HG03521 (cell line): Measurements from ENCODE around the gene TSEN15.

Experiments
- ATAC-seq: cut with Tn5 transposase; IDR thresholded peaks from one replicate; pipeline ENCODE4 v1.9.1; 2021; ENCODE audit warnings: mild to moderate bottlenecking, moderate library complexity; ENCODE audit not compliant: unreplicated experiment

TSEN15 gene

DNA sequence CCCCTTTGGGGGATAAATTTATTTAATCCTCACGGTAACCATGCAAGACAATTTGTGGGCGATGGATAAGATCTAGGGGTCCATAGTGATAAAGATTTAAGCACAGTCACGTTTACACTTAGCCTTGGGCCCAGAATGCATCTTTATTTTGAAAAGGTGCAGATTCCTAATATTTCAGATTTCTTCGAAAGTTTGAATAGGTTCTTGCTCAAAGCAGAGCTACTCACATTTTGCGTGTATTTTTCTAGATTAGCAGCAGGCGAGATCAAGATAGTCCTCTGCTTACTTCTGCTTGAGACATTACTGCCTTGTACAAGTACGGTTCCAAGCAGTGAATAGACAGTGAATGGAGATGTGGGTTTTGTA, 647 bp downstream of the TSEN15 start:
- no peak for ATAC-seq

DNA sequence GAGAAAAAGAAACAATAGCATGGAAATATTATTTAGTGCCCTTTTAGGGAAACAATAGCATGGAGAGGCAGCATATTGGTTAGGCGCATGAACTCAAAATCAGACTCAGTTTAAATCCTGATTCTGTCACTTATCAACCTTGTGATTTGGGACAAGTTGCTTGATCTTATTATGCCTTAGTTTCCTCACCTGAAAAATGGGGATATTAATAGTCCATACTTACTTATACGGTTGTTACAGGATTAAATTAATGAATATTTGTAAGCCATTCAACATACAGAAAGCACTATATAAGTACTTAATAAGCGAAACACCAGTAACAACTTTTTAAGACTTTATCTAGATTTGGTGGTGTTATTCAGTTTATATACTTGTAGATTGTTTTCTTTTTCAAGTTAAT, 1.2 kb downstream of the TSEN15 start:
- ATAC-seq = no peak

DNA sequence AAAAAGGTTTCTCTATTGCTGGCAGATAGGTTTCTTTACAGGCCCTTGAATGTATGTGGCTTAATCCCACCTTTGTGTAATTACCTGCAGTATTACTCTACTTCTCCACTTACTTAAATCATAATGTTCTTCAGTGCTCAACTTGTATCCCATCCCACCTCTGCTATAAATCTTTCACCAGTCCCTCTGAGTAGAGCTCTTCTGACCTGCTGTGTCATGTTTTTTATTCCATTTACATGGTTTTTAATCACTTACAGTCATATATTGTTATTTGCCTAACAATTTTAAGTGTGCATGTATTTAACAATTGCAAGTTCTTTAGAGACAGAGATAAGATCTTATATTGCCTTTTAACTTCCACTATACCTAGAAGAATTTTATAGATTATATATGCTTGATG, 2.4 kb downstream of the TSEN15 start:
- no peak for ATAC-seq

GRCh38 chr1:184056921-184057555, 5.5 kb downstream of the TSEN15 start:
- ATAC-seq = no peak

DNA sequence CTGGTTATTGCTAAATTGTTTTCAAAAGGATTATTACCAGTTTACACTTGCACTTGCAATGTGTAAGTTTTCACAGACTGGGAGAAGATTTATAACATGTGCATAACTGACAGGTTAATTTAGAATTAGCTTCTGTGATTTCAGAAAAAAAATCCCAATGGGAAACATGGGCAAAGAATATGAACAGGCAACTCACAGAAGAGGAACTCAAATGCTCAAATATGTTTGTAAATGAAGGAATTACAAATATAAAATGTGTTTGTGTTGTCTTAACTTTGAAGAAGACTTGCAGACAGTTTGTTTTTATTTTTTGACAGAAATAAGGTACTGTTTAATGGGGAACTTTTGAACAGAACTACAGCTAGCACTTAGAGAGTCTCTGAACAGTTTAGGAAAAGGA, 8.4 kb downstream of the TSEN15 start:
- ATAC-seq = no peak

DNA sequence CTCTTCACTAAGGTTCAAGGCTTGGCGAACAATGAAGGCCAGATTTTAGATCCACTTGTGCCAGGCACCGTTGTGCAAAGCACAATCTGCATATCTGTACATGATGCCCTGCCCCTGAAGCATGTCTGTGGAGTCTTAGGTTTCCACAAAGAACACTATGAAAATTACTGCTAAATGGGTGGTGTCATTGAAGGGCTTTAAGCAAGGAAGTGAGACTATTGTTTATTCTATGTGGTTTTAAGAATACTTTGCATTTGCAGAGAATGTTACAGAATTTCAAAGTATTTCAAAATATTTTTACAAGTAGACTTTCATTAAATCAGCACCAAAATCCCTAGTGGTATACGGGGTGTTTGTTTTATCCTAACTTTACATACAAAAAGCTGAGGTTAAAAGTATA, 8.8 kb downstream of the TSEN15 start:
- ATAC-seq = no peak

DNA sequence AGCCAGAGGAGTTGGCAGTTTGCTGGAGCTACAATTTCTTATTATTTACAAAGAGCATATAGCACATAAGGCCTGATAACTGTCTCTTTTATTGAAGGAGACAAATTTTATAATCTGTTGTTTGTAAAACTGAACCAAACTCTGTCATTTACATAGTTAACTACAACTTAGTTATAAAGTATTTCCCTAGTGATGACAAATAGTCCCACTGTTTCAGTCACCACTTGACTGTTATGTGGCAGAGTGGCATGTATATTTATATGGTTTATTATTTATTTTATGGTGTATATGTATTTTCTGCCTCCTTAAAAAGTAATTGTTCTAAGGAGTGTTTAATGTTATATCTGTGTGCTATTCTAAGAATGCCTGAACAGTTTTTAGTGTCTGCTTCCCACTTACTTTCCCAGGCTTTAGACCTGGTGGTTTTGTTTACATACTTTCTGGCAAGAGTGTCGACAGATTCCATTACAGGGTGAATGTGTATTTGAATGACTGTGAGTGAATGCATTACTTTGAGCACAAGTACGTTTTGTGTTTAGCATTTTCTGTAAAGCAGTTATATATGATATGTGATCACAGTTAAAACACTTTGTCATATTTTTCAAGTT, 10.0 kb downstream of the TSEN15 start:
- ATAC-seq = no peak

- ATAC-seq = no peak
Observed at GRCh38 chr1:184062640-184063286, 11.2 kb downstream of the TSEN15 start.

DNA sequence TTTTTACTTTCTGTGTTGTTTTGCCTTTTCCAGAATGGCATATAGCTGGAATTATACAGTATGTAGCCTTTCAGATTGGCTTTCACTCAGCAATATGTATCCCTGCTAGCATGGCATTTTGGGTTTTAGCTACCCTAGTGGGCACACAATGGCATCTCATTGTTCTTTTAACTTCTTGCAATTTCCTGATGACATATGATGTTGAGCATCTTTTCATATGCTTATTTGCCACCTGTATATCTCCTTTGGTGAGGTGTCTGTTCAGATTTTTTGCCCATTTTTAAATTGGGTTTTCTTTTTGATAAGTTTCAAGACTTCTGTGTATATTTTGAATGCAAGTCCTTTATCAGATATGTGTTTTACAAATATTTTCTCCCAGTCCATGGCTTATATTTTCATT, 14.0 kb downstream of the TSEN15 start:
- no peak for ATAC-seq

GRCh38 chr1:184068354-184068753, 16.8 kb downstream of the TSEN15 start:
- no peak for ATAC-seq

GRCh38 chr1:184069675-184070074, 18.1 kb downstream of the TSEN15 start:
- no peak for ATAC-seq

- no peak for ATAC-seq
Observed at GRCh38 chr1:184072376-184072775, 20.8 kb downstream of the TSEN15 start.

DNA sequence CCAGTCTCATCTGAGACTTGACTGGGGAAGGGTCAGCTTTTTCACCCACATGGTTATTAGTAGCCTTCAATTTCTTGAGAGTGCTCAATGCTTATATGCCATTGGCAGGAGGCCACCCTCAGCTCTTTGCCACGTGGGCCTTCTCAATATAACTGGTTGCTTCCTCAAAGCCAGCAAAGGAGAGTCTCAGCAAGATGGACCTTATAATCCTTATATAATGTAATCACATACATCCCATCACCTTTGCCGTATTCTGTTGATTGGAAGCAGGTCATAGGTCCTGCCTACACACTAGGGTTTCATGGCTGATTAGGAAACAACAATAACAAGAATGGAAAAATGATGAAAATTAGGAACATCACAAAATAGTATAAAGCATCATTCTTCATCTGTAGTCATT, 22.9 kb downstream of the TSEN15 start:
- no peak for ATAC-seq

- ATAC-seq = no peak
Observed at GRCh38 chr1:184075055-184076029, 23.8 kb downstream of the TSEN15 start.

- no peak for ATAC-seq
Observed at GRCh38 chr1:184078564-184079249, 27.2 kb downstream of the TSEN15 start.

DNA sequence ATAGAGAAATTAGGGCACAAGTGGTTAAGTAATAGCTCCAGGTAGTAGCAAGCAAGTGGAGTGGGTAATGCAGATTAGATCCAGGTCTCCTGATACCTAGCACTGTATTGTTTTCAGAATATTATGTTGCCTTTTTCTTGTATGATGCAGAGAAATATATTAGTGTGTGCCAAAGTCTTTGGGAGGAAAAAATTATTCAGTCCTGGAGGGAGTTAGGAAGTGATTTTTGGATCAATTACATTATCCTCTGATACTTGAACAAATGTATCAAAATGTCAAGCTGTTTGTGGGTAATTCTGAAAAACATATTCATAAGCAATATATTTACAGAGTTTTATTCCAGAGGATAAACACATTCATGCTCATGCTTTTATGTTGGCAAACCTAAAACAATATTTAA, 28.8 kb downstream of the TSEN15 start:
- ATAC-seq = no peak

DNA sequence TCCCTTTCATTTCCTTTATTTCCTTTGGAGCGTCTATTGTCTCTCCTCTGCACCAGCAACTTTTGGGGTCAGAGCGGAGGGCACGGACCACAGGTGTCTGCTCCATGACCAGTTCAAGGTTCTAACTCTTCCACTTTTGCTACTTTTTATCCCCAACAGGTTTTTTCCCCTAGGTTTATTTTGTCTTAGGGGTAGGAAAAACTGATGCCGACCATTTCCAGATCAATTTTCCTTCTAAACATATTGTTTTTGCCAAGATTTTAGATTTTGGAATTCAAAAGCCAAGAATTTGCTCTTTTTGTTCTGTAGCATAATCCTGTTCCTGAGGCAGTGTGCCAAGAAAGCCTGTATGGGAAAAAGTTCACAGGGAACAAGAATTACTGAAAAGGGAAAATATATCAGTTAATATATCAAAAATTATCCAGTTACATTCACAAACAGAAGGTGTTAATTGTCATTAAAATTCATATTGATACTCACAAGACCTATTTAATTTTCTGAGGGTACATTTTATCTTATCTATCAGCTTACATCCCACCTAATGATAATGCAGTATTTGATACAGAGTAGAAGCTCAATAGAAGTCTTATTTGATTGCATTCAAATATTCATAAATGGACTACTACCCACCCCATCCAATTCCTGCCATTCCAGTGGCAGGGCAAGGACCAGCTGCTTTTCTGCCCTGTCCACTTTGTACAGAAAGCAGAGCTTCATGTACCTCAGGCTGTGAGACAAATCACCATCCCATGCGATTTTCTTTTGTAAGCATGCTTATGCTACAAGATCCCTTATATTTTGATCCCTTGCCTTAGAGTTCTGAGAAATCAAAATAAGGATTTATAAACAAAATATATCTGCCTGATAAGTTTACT, 31.2 kb downstream of the TSEN15 start:
- no peak for ATAC-seq

DNA sequence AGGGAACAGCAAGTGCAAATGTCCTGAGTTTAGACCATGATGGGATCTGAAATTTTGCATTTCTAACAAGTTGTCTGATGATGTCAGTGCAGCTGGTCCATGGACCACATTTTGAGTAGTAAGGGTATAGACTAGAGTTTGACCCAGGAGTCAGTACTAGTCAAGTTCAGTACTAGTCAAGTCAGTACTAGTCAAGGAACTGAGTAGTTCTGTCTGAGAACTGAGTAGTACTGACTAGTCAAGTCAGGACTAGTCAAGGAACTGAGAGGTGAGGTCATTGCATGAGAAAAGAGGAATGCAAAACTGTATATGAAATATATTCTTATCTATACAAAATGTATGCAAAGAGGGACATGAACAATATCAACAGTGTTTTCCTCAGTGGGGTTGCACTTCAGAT, 34.1 kb downstream of the TSEN15 start:
- no peak for ATAC-seq

- no peak for ATAC-seq
Observed at GRCh38 chr1:184088037-184088436, 36.5 kb downstream of the TSEN15 start.

GRCh38 chr1:184093071-184093470, 41.5 kb downstream of the TSEN15 start:
- no peak for ATAC-seq
